Hematopoietic multipotent progenitor cell treated with erythropoietin and hydrocortisone succinate and interleukin-3 and kit ligand, for 8 days (in vitro differentiated cells): Measurements from ENCODE around the gene GCSAM.

Source experiments
- DNase-seq: peaks from one replicate; pipeline ENCODE4 v3.0.0-alpha.2; 2015

The GCSAM gene

DNA sequence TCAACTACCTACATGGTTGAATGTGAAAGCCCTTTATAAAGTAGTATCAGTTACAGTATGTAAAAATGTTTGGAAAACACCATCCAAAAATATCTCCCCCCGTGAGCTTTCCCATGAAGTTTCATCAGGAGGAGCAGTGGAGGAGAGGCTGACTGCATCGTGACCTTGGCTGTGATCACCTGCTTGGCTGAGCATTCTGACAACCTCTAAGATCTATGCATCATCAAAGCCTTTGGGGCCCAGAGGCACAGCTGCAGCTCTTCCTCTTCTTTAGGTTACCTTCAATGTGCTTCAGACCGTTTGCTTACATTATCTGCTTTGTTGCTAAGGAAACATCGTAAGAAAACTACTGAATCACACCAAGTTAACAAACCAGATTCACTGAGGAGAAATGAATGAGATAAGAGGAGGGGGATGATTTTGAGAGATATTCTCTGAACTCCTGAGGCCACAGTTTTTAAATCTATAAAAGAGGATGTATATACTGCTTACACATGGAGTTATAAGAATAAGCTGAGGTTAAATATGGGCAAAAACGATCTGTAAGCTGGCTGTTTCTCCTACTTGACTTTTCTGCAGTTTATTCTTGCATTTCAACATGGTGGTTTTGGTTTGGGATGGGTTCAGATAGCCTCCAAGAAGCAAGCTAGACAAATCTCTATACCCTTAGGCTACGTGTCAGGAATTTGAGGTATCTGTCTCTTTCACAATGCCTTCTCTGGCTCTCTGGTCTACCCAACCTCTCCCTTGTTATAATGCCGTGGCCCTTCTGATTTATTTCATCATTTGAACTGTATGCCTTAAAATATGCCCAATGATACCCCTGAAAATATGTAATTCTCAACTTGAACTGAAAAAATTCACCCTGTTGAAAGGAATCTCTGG is 4.0 kb downstream of the GCSAM start:
- no peak for DNase-seq

DNA sequence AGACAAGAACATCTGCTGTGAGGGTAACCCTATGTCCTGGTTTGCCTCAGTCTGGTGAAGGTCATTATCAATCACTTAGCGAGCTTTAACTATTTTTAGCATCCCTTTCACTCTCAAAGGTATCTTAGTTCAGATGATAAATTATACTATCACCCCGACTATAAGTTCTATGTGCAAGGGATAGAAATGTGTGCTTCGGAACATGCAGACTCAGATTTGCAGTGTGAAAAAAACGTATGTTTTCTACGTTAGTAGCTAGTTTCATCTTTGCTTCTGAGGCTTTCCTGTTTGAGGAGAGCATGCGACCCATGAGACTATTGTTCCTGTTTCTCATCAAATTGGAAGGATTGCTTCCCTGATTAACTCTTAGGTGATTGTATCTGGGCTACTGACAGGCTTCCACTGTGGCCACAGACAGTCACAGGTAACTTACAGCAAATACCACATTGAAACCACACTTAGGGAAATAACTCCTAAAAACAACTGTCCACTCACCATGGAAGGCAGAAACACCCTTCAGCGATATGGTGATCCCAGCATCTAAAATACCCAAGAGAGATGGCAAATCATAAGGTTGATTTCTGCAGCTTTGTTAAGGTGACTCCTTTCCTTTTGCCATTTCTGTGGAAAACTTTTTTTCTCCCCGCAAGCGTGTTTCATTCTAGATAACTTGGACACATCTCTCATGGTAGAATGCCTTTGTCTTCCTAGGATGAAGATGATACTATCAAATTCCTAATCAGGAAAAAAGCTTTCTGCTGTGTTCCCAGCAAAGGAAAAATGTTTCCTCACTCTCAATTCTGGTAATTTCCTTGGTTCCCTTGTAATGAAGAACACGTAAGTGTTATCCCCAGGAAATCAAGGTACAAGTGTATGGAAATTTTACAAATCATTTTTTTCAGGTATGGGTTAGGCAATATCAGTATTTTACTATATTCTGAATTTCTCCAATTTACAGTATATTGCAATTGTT is 5.2 kb downstream of the GCSAM start:
- no peak for DNase-seq

GRCh38 chr3:112126511-112126911 is 6.5 kb downstream of the GCSAM start:
- DNase-seq, result no peak

DNA sequence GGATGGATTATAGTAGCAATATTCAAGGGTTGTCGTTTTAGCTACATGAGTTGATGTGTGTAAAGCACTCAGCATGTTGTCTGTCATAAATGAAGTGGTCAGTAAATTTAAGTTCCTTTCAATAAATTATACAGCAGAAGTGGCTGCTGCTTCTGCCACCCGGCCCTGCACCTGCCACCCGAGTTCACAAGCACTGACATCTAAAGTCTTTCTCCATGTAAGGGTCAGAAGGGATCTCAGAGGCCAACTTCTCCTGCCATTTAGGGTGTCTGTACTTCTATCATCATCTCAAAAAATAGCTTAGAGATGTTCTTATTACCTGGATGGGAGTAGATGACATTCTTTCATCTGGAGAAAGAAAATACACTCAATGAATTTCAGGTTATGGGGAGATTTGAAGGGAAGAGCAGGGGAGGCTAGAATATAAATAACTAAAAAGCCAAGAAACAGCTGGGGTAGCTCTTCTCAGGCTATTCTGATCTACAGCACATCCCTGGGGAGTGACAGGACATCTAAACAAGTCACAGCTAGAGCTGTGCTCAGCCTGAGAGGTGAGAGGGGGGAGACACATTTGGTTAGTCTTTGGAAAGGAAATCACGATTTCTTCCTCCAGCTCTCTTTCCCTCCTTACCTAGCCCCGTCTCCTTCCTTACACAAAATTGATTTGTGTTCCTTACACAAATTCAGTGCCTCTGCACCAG is 8.0 kb downstream of the GCSAM start:
- DNase-seq, result no peak

DNA sequence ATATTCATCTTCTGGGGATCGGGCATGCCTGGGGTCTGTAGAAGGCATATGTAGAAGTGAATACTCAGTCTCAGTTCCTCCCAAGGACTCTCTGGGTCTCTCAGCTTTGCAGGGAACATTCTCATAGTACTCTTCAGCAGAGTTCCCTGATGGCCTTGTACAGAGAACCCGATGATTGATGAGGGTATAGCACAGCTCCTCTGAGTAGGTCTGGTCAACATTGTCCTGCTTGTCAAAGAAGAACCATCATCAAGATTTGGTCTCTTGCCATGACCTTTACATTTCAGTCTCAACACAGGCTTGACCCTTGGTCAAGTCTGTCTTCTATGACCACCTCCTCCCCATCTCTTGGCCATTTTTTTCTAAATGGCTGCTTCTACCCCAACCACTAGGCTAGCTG is 9.5 kb downstream of the GCSAM start:
- DNase-seq, result no peak

DNA sequence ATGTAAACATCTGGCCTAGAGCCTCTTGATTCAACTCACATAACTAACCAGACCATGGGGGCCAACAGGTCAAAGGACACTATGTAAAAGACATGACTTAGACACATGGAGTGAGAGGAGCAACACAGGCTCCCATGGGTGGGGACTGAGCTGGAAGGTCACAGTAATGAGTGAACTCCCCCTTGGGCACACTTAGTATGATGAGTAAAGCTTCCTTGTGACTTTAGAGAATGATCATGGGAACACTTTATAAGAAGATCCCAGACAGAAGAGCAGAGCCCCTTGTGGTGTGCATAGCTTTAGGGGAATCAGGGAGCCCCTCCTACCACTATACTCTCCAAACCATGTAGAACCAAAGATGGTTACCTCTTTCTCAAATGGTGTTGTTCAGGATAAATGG is 10.2 kb downstream of the GCSAM start:
- no peak for DNase-seq

DNA sequence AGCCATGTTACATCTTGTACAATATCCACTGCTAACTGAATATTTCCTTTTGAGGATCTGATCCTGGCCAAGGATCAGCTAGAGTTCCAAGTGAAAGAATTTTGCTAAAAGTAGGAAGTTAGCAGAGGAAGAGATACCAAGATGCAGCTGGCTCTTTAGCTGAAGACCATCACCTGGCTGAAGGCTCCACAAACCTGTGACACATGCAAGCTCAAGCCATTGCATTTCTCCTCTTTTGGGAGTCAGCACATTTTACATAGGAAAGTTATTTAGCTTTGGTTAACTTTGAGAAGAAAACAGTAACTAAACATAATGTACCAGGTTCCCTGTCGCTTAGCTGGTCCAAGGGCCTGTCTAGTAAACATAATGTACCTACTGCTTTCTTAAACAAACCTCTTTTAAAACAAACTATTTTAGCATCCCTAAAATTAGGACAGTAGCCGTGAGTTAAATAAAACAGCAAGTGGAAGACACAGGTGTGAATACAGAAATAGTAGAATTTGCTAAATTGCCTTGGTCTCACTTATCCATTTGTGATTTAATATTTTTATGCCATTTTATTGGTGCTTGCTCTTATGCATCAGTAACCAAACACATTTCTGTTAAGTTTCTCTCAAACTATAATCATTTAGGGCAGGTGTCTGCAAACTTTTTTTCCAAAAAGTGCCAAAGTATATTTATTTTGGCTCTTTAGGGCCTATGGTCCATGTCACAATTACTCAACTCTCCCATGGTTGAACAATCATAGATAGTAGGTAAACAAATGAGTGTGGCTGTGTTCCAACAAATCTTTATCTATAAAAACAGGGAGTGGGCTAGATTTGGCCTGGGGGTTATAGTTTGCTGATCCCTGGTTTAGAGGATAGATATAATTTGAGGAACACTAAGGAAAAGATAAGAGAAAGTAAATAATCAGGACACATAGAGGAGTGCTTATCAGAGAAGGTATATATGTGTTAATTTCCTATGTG is 11.2 kb downstream of the GCSAM start:
- no peak for DNase-seq

DNA sequence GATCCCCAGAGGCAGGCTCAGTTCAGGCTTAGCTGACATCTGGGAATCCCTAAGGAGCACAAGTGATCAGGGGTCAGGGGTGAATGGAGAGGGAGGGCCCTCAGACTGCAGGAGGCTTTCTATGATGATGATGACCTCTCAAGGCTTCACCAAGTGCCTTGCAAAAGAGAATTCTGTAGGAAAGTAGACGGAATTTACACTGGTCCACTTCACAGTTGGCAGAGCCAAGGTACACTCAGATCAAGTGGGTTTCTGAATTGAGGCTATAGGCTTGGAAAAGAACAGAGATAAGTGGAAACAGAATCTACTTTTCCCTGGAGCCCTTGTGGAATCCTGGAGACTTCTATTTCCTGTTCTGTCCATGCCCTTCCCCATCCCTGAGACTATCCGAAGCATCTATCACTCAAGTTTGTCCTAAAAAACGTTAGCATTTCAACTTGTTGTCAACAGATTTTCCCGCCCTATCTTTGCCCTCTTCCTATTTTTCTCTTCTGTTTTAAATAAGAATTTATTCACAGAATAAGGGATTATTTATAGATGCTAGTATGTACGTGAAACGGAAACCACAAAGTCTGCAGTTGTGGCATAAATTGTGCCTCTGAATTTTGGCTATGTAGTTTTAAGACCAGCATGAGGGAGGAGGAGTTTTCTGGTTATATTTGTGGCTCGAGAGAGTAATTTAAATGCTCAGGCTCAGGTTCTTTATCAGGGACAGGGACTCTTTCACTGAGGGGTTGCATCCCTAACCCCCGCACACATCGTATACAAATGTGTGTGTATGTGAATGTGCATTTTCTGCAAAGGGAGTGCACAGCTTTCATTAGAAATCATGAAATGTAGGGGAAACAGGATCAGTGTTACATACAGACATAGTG is 12.8 kb downstream of the GCSAM start:
- DNase-seq, result no peak

DNA sequence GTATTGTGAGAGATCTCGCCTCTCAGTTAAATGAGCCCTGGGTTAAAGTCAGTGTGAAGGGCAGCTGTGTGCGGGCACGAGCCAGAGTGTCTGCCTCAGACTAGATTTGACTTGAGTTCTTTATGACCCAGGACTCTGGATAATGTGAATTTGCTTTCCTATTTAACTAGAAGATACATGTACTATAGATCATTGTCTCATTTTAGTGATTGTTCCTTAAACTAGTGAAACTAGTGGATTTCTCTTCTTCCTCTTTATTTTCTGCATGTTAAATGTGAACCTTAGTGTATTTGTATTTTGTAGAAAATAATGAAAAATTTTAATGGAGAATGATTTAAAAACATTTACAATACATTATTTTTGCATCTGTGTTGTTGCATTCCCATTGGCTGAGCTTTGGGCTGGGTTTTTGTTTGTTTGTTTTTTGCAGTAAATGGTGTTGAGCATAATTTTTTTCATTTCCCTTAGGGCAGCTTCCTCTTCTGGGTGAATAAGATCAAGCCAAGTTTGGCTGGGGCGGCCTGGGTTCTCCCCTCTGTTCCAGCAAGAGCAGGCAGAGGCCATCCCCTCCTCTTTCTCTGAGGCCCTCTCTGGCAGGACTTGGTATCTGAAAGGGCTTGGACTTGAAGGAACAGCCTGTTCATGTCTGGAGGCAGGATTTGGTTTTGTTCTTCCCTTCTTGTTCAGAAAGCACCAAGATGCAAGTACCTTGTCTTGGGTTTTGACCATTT is 15.0 kb downstream of the GCSAM start:
- no peak for DNase-seq

DNA sequence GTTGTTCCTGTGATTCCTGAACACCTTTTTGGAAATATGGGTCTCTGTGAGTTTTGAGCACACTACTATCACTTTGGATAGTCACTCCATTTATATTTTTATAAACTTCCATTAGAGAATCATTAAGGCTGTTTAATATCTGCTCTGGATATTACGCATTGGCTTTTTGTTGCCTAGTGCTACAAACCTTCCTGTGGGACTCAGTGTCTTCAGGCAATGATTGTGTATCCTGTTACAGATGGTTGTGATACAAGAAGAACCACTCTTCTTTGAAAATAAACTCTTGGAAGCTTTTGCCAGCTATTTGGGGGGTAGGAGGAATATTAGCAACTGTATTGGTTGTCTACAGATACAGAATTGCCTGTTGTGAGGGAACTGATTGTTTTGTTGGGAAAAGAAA is 15.6 kb downstream of the GCSAM start:
- DNase-seq, result no peak

DNA sequence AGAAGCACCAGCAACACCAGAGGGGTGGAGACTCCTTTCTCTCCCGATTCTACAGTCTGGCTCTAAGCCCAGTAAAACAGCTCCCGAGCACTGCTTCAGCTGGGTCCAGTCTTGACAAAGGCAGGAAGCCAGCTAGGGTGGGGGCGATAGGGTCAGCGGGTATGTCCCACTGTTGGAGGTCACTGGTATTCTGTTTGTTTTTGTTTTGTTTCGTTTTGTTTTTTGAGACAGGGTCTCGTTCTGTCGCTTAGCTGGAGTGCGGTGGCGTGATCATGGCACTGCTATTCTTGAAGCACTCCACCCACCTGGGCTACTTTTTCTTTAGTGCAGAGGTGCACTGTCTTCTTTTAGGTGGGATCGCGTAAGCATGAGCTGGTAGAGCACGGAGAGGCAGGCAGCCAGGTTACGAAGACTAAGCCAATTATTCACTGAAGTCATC is 16.3 kb downstream of the GCSAM start:
- DNase-seq, result no peak

- DNase-seq, result no peak
Measured at GRCh38 chr3:112115806-112116383, 17.2 kb downstream of the GCSAM start.

GRCh38 chr3:112115161-112115739 is 17.8 kb downstream of the GCSAM start:
- DNase-seq, result no peak

- DNase-seq, result no peak
Measured at GRCh38 chr3:112114576-112115160, 18.4 kb downstream of the GCSAM start.

DNA sequence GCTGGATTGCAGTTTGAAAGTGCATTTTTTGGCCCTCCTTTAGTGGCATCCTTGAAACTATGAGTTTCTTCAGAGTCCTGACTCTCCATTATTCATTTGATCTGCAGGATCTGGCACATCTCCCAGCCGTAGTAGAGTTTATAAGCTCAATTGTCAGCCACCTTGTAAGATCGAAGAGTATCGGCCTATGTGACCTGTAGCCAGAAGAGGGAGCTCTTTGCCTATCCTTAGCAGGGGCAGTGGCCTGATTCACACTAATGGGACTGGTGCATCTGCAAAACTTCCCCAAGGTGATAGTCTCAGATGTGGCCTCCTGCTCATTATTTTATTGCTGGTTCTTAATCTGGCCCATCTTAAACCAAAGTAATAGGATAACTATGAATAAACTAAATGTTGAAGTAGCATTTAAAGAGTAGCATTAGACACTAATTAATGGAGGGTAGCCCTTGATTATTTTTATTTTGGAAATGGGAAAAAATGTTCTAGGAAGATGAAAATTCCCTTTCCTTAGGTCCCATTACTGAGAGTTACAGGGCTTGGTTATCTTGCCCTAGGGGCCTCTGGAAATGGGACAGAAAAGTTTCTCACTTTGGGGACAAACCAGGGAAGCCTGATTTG is 21.2 kb downstream of the GCSAM start:
- DNase-seq, result peak; percentile 81

DNA sequence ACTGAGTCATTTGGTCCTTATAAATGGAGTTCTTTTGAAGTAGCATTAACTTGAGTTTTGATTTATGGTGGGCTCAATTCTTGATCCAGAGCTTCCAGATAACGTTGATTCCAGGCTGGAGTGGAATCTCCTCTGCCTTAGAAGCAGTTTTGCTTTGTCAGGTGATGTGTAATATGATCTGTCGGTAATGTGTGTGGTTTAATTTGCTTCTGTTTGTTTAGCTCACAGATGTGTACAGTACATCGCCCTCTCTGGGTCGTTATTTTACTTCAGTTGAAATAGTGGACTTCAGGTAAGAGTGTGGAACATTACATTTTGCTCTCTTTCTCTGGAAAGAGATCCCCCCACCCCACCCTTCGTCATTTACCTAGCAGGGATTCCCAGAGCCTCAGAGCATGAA is 23.7 kb downstream of the GCSAM start:
- DNase-seq, result no peak

DNA sequence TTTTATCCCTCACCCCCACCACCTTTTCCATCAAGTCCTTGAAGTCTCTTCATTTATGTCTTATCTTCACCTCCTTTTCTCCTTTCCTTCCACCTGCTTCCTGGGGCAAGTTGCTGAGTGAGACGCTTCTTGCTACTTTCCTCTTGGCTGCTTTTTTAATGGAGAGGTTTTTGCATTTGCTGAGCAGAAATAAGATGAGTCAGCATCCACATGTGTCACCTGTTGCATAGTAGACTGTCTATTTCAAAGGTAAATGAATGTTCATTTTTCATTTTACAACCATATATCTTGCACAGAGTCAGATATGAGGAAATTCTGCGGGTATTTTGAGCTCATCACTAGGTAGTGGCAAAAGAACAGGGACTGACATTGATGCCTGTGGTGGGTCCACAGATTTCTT is 28.3 kb downstream of the GCSAM start:
- DNase-seq, result no peak

- no peak for DNase-seq
Measured at GRCh38 chr3:112101916-112102315, 31.1 kb downstream of the GCSAM start.
